ENCODE results near the gene KDM4C. TPM values are rescaled to one million over a fixed set of nuclear protein-coding genes. Genes with fewer than 3 reads are reported as not detected.

KDM4C gene
- total and polyA plus RNA-seq, 2 of the 13 experiments (the other 11 are each of a cell fraction or from before 2014, with no cell fraction given), result 19.4 to 23.6 TPM

DNA sequence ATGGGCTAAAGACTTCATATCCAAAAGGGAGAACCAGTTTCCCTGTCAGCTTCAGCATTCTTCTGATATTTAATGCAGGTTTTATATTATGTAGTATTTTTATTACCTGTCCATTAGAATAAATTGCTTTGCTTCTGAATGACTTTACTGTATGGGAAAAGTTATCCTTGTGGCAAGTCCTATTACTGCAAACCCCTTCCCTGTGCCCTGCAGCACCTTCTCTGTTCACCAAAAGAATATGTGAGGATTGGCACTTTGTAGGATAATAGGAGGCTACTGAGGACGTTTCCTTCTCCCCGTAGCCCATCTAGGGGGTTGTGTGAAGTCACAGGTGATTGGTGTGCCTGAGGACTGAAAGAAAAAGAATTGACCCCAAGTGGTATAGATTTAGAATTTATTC lies 296.1 kb downstream of the KDM4C start:
- H3K4me1 ChIP-seq (ENCODE audit: insufficient read depth, low read length), result no peaks in the 10 kb centered on the region
- ChIA-PET CTCF (ENCODE audit: low intra/inter-chr PET ratio, low total read pairs) (no interaction called here), POLR2A (no interaction called here)
- H4K20me1 ChIP-seq (ENCODE audit: insufficient read depth, low read length), result no peaks in the 10 kb centered on the region
- H2AFZ ChIP-seq (ENCODE audit: low read length), result no peak overlapping the region
- H3K4me3 ChIP-seq (replicated peaks in 1 of 3; ENCODE audit: insufficient read depth in 1 of 3, low read depth in 2 of 3, low read length in 3 of 3), result no peak overlapping the region
- no peak overlapping the region for H3K9ac ChIP-seq (ENCODE audit: insufficient read depth, low read depth, low read length)
- H3K36me3 ChIP-seq (replicated peaks in 1 of 2; ENCODE audit: control insufficient read depth in 1 of 2, insufficient read depth in 2 of 2, low read length in 2 of 2), result peaks cover 1 to 11% of the 10 kb centered on the region in 2 experiments; a peak in 1 of 5 replicates
- no peak for FAIRE-seq
- in situ Hi-C loops (cut with HindIII; ENCODE audit: extremely low pct_ligation_motif_present, low pct_unique_long_range_greater_than_20kb), result no loop called here
- 50% methylated on average over 2 of the region's 2 CpGs for WGBS (ENCODE audit: low lambda C conversion rate)
- TF ChIP-seq, protein P1, sequence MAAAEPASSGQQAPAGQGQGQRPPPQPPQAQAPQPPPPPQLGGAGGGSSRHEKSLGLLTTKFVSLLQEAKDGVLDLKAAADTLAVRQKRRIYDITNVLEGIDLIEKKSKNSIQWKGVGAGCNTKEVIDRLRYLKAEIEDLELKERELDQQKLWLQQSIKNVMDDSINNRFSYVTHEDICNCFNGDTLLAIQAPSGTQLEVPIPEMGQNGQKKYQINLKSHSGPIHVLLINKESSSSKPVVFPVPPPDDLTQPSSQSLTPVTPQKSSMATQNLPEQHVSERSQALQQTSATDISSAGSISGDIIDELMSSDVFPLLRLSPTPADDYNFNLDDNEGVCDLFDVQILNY (CRISPR knock-in tag; conservative IDR thresholded peaks at IDR 0.05), result no peak
- intact Hi-C loops (cut with micrococcal nuclease; ENCODE audit: unreplicated experiment), result loop anchor here (2.0 to 5.0 kb wide), 3 partner anchors 142 to 483 kb away; no protein-coding TSS in a partner anchor
- H3K9me3 ChIP-seq (ENCODE audit: low read length), result no peaks in the 10 kb centered on the region
- no peaks in the 10 kb centered on the region for H3K79me2 ChIP-seq (ENCODE audit: insufficient read depth, low read length)
- BruUV-seq (replicated peaks), result no TSS peak
- no peak for ATAC-seq
- DNase-seq (ENCODE audit: low spot score), result no peak
- no peak overlapping the region for H3K27ac ChIP-seq (ENCODE audit: extremely low read length, insufficient read depth, low read length)
- H3K27me3 ChIP-seq (ENCODE audit: control insufficient read depth in 1 of 2, insufficient read depth in 2 of 2, low read length in 2 of 2), result no peaks in the 10 kb centered on the region
- no peak overlapping the region for H3K4me2 ChIP-seq (ENCODE audit: low read depth, low read length)

DNA sequence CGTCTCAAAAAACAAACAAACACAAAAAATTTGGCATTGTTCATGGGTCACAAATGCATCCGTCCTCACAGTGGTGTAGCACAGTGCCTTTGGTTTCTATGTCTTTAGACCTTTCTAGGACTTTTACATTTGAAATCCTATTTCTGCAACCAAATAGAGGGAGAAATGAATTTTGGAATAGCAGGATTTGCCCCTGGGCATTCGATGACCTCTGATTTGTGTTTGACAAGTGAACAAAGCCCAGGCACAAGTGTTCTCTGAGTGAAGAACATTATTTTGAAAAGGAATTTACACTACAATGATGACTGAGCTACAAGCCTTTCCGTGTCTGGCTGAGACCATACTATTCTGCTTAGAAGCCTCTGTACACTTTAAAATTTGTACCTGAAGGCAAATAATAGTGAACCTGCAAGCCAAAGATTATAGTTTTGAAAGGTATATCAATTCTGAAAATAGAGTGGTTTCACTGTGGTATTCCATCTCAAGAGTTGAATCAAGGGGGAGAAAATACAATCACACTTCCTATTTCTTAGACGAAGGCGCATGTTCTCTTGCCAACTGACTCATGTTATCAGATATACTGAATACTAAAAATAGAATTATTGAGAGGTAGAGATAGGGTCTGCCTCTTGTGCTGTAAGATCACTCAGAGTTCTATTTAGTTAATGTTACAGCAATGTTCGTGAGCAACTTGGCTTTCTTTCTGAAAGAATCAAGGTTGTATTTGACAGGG lies 297.6 kb downstream of the KDM4C start:
- in situ Hi-C loops (cut with HindIII; ENCODE audit: extremely low pct_ligation_motif_present, low pct_unique_long_range_greater_than_20kb), result no loop called here
- no peak for DNase-seq (ENCODE audit: low spot score)
- BruUV-seq (replicated peaks), result no TSS peak
- H3K9me3 ChIP-seq (ENCODE audit: low read length), result no peaks in the 10 kb centered on the region
- no peak overlapping the region for H3K4me2 ChIP-seq (ENCODE audit: low read depth, low read length)
- no peak for ATAC-seq
- H3K79me2 ChIP-seq (ENCODE audit: insufficient read depth, low read length), result no peaks in the 10 kb centered on the region
- no peak overlapping the region for H3K9ac ChIP-seq (ENCODE audit: insufficient read depth, low read depth, low read length)
- intact Hi-C loops (cut with micrococcal nuclease; ENCODE audit: unreplicated experiment), result no loop called here
- POLR2A ChIA-PET, result no interaction called here
- FAIRE-seq, result no peak
- CTCF ChIA-PET (ENCODE audit: low intra/inter-chr PET ratio, low total read pairs), result no interaction called here
- no peaks in the 10 kb centered on the region for H4K20me1 ChIP-seq (ENCODE audit: insufficient read depth, low read length)
- peaks cover 0 to 8% of the 10 kb centered on the region in 2 experiments; a peak in 1 of 5 replicates for H3K36me3 ChIP-seq (replicated peaks in 1 of 2; ENCODE audit: control insufficient read depth in 1 of 2, insufficient read depth in 2 of 2, low read length in 2 of 2)
- H3K27me3 ChIP-seq (ENCODE audit: control insufficient read depth in 1 of 2, insufficient read depth in 2 of 2, low read length in 2 of 2), result no peaks in the 10 kb centered on the region
- no peak overlapping the region for H3K4me3 ChIP-seq (replicated peaks in 1 of 3; ENCODE audit: insufficient read depth in 1 of 3, low read depth in 2 of 3, low read length in 3 of 3)
- 97% methylated on average over 7 of the region's 7 CpGs for WGBS (ENCODE audit: low lambda C conversion rate)
- H2AFZ ChIP-seq (ENCODE audit: low read length), result no peak overlapping the region
- no peaks in the 10 kb centered on the region for H3K4me1 ChIP-seq (ENCODE audit: insufficient read depth, low read length)
- no peak overlapping the region for H3K27ac ChIP-seq (ENCODE audit: extremely low read length, insufficient read depth, low read length)
- TF ChIP-seq, protein P2, sequence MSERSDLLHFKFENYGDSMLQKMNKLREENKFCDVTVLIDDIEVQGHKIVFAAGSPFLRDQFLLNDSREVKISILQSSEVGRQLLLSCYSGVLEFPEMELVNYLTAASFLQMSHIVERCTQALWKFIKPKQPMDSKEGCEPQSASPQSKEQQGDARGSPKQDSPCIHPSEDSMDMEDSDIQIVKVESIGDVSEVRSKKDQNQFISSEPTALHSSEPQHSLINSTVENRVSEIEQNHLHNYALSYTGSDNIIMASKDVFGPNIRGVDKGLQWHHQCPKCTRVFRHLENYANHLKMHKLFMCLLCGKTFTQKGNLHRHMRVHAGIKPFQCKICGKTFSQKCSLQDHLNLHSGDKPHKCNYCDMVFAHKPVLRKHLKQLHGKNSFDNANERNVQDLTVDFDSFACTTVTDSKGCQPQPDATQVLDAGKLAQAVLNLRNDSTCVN (CRISPR knock-in tag; IDR thresholded peaks at IDR 0.05; ENCODE audit: borderline replicate concordance), result no peak
- TF ChIP-seq PBX3 (CRISPR knock-in tag; IDR thresholded peaks at IDR 0.05; ENCODE audit: borderline replicate concordance), result no peak
- TF ChIP-seq MTF2 (CRISPR knock-in tag; IDR thresholded peaks at IDR 0.05; ENCODE audit: borderline replicate concordance), result no peak
- no peak for TF ChIP-seq ZNF44 (CRISPR knock-in tag; IDR thresholded peaks at IDR 0.05)
- TF ChIP-seq, protein P3, sequence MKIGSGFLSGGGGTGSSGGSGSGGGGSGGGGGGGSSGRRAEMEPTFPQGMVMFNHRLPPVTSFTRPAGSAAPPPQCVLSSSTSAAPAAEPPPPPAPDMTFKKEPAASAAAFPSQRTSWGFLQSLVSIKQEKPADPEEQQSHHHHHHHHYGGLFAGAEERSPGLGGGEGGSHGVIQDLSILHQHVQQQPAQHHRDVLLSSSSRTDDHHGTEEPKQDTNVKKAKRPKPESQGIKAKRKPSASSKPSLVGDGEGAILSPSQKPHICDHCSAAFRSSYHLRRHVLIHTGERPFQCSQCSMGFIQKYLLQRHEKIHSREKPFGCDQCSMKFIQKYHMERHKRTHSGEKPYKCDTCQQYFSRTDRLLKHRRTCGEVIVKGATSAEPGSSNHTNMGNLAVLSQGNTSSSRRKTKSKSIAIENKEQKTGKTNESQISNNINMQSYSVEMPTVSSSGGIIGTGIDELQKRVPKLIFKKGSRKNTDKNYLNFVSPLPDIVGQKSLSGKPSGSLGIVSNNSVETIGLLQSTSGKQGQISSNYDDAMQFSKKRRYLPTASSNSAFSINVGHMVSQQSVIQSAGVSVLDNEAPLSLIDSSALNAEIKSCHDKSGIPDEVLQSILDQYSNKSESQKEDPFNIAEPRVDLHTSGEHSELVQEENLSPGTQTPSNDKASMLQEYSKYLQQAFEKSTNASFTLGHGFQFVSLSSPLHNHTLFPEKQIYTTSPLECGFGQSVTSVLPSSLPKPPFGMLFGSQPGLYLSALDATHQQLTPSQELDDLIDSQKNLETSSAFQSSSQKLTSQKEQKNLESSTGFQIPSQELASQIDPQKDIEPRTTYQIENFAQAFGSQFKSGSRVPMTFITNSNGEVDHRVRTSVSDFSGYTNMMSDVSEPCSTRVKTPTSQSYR (CRISPR knock-in tag; IDR thresholded peaks at IDR 0.05; ENCODE audit: borderline replicate concordance), result no peak
- no peak for TF ChIP-seq NONO (IDR thresholded peaks at IDR 0.05)
- no peak for TF ChIP-seq NONO (CRISPR knock-in tag; conservative IDR thresholded peaks at IDR 0.05)
- TF ChIP-seq, protein P4, sequence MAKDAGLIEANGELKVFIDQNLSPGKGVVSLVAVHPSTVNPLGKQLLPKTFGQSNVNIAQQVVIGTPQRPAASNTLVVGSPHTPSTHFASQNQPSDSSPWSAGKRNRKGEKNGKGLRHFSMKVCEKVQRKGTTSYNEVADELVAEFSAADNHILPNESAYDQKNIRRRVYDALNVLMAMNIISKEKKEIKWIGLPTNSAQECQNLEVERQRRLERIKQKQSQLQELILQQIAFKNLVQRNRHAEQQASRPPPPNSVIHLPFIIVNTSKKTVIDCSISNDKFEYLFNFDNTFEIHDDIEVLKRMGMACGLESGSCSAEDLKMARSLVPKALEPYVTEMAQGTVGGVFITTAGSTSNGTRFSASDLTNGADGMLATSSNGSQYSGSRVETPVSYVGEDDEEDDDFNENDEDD (CRISPR knock-in tag; IDR thresholded peaks at IDR 0.05; ENCODE audit: borderline replicate concordance), result no peak
